Measurements from ENCODE around the gene JAZF1. TPM values are rescaled to one million over a fixed set of nuclear protein-coding genes. Genes with fewer than 3 reads are reported as not detected.
"Not testable (repeated sequence)": the region's sequence is repeated elsewhere in the genome, so short reads cannot be mapped to it uniquely, and the experiment has no call there.

JAZF1 gene
- total RNA-seq, 1 donor from 2014 or later = 6.4 TPM

DNA sequence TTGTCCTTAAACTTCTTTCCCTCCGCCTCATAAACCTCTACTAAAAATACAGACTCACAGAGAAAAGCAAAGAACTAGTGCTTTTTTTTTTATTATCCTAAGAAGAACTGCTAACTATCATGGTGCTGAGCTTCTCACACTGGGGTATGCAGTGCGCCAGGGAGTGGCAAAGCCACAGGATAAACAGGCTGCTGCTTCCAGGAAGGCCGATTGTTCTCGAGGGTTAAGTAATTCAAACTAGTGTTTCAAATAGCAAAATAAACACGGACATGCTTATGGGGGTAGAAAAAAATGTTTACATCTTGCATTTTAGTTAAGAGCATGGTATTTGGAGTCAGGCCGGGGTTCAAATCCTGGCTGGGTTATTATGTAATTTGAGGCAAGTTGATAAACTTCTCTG lies 283.6 kb downstream of the JAZF1 start:
- Mint-ChIP-seq H3K4me3 (ENCODE audit: low read depth) (no peak overlapping the region), H3K4me1 (ENCODE audit: low read depth) (peaks cover 32% of the 10 kb centered on the region), H3K9me3 (ENCODE audit: low read depth) (no peaks in the 10 kb centered on the region), H3K36me3 (ENCODE audit: insufficient read depth) (peaks cover 5% of the 10 kb centered on the region), H3K27me3 (no peaks in the 10 kb centered on the region), H3K27ac (peak overlapping the region; percentile 12)
- DNase-seq (ENCODE audit: low spot score, unreplicated experiment) = no peak
- TF ChIP-seq, protein P1, sequence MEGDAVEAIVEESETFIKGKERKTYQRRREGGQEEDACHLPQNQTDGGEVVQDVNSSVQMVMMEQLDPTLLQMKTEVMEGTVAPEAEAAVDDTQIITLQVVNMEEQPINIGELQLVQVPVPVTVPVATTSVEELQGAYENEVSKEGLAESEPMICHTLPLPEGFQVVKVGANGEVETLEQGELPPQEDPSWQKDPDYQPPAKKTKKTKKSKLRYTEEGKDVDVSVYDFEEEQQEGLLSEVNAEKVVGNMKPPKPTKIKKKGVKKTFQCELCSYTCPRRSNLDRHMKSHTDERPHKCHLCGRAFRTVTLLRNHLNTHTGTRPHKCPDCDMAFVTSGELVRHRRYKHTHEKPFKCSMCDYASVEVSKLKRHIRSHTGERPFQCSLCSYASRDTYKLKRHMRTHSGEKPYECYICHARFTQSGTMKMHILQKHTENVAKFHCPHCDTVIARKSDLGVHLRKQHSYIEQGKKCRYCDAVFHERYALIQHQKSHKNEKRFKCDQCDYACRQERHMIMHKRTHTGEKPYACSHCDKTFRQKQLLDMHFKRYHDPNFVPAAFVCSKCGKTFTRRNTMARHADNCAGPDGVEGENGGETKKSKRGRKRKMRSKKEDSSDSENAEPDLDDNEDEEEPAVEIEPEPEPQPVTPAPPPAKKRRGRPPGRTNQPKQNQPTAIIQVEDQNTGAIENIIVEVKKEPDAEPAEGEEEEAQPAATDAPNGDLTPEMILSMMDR (IDR thresholded peaks at IDR 0.05; ENCODE audit: unreplicated experiment) = no peak

DNA sequence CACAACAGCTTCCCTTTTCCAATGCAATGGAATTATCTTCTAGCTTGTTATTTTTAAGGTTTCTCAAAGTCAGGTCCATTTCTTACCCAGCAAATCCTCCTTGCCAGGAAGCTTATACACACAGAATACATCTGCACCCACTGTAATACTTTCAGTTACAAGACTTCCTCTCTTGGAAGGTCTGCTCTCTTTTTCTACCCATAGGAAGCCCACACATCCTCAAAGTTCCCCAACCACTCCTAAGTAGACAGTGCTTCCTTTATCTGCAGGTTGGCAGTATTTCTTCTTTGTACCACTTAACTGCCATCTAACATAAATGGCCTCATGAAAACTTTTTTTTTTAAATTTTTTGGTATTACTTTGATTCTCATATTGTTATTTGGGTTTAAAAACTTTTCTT lies 285.0 kb downstream of the JAZF1 start:
- TF ChIP-seq, protein P1 (IDR thresholded peaks at IDR 0.05; ENCODE audit: unreplicated experiment) = no peak
- DNase-seq (ENCODE audit: low spot score, unreplicated experiment) = no peak
- no peaks in the 10 kb centered on the region for H3K9me3 Mint-ChIP-seq (ENCODE audit: low read depth)
- H3K27me3 Mint-ChIP-seq = no peaks in the 10 kb centered on the region
- H3K27ac Mint-ChIP-seq = peak overlapping the region; percentile 35
- peaks cover 32% of the 10 kb centered on the region for H3K4me1 Mint-ChIP-seq (ENCODE audit: low read depth)
- H3K36me3 Mint-ChIP-seq (ENCODE audit: insufficient read depth) = peaks cover 5% of the 10 kb centered on the region
- H3K4me3 Mint-ChIP-seq (ENCODE audit: low read depth) = no peak overlapping the region

- H3K4me1 Mint-ChIP-seq (ENCODE audit: low read depth) = peaks cover 8% of the 10 kb centered on the region
- H3K27ac Mint-ChIP-seq = no peak overlapping the region
- peaks cover 5% of the 10 kb centered on the region for H3K36me3 Mint-ChIP-seq (ENCODE audit: insufficient read depth)
- TF ChIP-seq, protein P1 (IDR thresholded peaks at IDR 0.05; ENCODE audit: unreplicated experiment) = no peak
- no peaks in the 10 kb centered on the region for H3K27me3 Mint-ChIP-seq
- no peak overlapping the region for H3K4me3 Mint-ChIP-seq (ENCODE audit: low read depth)
- H3K9me3 Mint-ChIP-seq (ENCODE audit: low read depth) = peaks cover 3% of the 10 kb centered on the region
- DNase-seq (ENCODE audit: low spot score, unreplicated experiment) = no peak
These were observed 290.3 kb downstream of the JAZF1 start for GRCh38 chr7:27890205-27890849.

- Mint-ChIP-seq H3K36me3 (ENCODE audit: insufficient read depth) (peaks cover 5% of the 10 kb centered on the region), H3K27ac (no peak overlapping the region), H3K9me3 (ENCODE audit: low read depth) (peaks cover 3% of the 10 kb centered on the region), H3K4me3 (ENCODE audit: low read depth) (no peak overlapping the region), H3K27me3 (no peaks in the 10 kb centered on the region), H3K4me1 (ENCODE audit: low read depth) (peaks cover 8% of the 10 kb centered on the region)
- TF ChIP-seq, protein P1 (IDR thresholded peaks at IDR 0.05; ENCODE audit: unreplicated experiment) = no peak
- DNase-seq (ENCODE audit: low spot score, unreplicated experiment) = no peak
These were observed 290.8 kb downstream of the JAZF1 start for GRCh38 chr7:27889800-27890199.

DNA sequence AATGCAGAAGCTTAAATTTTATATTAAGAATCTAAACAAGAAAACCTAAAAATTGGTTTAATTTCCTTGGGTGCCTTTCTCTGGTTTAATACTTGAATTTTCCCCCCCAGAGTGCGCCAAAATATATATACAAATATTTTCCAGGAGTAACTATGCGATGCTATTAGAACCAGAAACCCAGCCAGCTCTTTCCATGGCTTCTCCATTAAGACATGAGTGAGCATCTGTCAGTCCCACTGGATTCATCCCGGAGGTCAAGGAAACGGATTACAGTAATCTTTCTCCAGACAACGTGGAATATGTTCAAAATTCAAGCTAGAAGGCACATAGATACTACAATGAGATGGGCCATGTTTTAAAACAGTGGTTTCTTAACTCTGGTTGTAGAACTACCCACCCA lies 291.9 kb downstream of the JAZF1 start:
- Mint-ChIP-seq H3K4me3 (ENCODE audit: low read depth) (no peak overlapping the region), H3K27ac (no peak overlapping the region), H3K9me3 (ENCODE audit: low read depth) (peaks cover 3% of the 10 kb centered on the region), H3K27me3 (no peaks in the 10 kb centered on the region), H3K36me3 (ENCODE audit: insufficient read depth) (peaks cover 2% of the 10 kb centered on the region), H3K4me1 (ENCODE audit: low read depth) (peaks cover 7% of the 10 kb centered on the region)
- TF ChIP-seq, protein P1 (IDR thresholded peaks at IDR 0.05; ENCODE audit: unreplicated experiment) = no peak
- DNase-seq (ENCODE audit: low spot score, unreplicated experiment) = no peak

DNA sequence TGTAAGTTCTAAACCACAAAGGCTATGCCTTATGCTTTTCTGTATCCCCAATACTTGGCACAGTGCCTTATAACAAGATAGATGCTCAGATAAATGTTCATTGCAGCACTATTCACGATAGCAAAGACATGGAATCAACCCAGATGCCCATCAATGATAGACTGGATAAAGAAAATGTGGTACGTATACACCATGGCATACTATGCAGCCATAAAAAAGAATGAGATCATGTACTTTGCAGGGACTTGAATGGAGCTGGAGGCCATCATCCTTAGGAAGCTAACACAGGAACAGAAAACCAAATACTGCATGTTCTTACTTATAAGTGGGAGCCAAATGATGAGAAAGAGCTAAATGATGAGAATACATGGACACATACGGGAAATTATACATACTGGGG lies 293.9 kb downstream of the JAZF1 start:
- not testable (repeated sequence) for H3K4me1 Mint-ChIP-seq (ENCODE audit: low read depth); H3K4me3 Mint-ChIP-seq (ENCODE audit: low read depth); H3K27ac Mint-ChIP-seq; DNase-seq (ENCODE audit: low spot score, unreplicated experiment); H3K36me3 Mint-ChIP-seq (ENCODE audit: insufficient read depth); H3K27me3 Mint-ChIP-seq; H3K9me3 Mint-ChIP-seq (ENCODE audit: low read depth)

Measured in progenitor cell of endocrine pancreas (in vitro differentiated cells).